ELR (cell line): ENCODE measurements around the gene NFKB2.

ENCODE experiments used
- DNase-seq: peaks from one replicate; pipeline ENCODE4 v3.0.0-alpha.2; 2015; ENCODE audit warnings: low read depth

The NFKB2 gene

GRCh38 chr10:102451105-102451969 is 55.8 kb downstream of the NFKB2 start, which contains the start of gene C10orf95:
TSS of gene C10orf95 (minus strand) at chr10:102451543. CDS start at chr10:102451093, 450 bp downstream.
- DNase-seq, result peak; percentile 27
